NCI-H526 (cell line): ENCODE measurements around the gene CAMSAP3.

ENCODE experiments used
- DNase-seq, 2 experiments: peaks; one replicate each; lab custom pipeline; 2025; lab: John Stamatoyannopoulos, UW

Gene CAMSAP3, protein sequence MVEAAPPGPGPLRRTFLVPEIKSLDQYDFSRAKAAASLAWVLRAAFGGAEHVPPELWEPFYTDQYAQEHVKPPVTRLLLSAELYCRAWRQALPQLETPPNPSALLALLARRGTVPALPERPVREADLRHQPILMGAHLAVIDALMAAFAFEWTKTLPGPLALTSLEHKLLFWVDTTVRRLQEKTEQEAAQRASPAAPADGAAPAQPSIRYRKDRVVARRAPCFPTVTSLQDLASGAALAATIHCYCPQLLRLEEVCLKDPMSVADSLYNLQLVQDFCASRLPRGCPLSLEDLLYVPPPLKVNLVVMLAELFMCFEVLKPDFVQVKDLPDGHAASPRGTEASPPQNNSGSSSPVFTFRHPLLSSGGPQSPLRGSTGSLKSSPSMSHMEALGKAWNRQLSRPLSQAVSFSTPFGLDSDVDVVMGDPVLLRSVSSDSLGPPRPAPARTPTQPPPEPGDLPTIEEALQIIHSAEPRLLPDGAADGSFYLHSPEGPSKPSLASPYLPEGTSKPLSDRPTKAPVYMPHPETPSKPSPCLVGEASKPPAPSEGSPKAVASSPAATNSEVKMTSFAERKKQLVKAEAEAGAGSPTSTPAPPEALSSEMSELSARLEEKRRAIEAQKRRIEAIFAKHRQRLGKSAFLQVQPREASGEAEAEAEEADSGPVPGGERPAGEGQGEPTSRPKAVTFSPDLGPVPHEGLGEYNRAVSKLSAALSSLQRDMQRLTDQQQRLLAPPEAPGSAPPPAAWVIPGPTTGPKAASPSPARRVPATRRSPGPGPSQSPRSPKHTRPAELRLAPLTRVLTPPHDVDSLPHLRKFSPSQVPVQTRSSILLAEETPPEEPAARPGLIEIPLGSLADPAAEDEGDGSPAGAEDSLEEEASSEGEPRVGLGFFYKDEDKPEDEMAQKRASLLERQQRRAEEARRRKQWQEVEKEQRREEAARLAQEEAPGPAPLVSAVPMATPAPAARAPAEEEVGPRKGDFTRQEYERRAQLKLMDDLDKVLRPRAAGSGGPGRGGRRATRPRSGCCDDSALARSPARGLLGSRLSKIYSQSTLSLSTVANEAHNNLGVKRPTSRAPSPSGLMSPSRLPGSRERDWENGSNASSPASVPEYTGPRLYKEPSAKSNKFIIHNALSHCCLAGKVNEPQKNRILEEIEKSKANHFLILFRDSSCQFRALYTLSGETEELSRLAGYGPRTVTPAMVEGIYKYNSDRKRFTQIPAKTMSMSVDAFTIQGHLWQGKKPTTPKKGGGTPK

DNA sequence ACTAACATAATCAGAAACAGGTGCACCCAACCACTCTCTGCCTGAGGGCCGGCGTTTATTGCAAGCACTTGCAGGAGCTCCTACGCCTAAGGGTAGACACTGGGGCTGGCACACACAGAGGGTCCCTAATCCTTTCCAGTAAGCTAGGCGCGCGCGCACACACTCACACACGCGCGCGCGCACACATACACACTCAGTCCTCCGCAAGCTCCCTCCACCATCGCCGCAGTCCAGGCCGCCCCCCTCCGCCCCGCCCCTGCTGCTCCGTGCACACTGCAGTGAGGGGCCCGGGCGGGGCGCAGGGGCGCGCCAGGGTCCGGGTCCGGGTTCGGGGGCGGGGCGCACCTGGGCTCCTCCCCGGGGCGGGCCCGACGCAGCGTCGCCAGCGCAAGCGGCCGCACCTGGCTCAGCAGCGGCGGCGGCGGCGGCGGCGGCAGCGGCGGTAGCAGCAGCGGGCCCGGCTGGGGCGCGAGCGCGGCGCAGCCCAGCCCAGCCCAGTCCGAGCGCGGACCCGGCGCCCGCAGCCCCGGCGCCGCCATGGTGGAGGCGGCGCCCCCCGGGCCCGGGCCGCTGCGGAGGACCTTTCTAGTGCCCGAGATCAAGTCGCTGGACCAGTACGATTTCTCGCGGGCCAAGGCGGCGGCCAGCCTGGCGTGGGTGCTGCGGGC, at the start of gene CAMSAP3:
Gene CAMSAP3, plus strand, starts transcription at position 398 of the 668 bp plus-strand sequence. Its CDS starts 140 bp downstream, at position 538.
- peak; percentile 62 to 84 for DNase-seq

DNA sequence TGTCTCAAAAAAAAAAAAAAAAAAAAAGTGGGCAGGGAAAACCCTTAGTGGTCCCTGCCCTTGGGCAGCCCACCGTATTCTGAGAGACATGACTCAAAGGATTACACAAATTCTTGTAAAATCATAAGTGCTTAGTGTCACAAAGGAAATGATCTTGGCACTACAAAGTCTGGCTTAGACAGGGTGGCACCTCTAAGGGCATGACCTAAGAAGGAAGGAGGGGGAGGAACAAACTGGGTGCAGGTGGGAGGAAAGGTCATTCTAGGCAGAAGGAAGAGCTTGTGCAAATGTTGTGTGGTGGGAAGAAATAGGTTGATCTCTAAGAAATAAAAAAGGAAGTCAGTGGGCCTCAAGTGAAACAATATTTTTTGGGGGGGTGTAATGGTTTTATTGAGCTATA, 49.8 kb upstream of the CAMSAP3 start:
- DNase-seq = no peak

DNA sequence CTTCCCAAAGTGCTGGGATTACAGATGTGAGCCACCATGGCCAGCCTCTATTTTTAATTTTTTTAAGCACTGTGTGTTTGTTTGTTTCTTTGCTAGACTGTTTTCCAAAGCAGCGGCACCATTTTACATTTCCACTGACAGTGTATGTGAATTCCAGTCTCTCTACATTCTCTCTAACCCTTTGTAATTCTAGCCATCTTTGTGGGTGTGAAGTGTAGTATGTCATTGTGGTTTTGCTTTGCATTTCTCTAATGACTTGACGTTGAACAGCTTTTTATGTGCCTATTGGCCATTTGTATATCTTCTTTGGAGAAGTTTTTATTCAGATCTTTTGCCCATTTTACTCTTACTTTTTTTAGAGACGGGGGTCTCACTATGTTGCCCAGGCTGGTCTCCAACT, 48.5 kb upstream of the CAMSAP3 start:
- no peak for DNase-seq

DNA sequence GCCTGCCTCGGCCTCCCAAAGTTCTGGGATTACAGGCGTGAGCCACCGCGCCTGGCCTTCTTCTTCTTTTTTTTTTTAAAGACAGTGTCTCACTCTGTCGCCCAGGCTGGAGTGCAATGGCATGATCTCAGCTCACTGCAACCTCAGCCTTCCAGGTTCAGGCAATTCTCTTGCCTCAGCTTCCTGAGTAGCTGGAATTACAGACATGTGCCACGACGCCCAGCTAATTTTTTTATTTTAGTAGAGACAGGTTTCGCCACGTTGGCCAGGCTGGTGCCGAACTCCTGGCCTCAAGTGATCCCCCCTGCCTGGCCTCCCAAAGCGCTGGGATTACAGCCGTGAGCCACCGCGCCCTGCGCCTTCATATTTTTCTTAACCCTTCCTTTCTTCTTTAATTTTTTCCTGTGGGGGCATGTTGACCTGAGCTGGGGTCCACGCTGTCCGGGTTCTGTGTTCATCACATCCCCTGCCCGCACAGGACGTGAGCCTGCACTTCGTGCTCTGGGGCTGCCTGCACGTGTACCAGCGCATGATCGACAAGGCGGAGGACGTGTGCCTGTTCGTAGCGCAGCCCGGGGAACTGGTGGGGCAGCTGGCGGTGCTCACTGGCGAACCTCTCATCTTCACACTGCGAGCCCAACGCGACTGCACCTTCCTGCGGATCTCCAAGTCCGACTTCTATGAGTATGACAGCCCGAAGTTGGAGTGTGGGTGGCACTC, 46.1 kb upstream of the CAMSAP3 start:
- no peak for DNase-seq

DNA sequence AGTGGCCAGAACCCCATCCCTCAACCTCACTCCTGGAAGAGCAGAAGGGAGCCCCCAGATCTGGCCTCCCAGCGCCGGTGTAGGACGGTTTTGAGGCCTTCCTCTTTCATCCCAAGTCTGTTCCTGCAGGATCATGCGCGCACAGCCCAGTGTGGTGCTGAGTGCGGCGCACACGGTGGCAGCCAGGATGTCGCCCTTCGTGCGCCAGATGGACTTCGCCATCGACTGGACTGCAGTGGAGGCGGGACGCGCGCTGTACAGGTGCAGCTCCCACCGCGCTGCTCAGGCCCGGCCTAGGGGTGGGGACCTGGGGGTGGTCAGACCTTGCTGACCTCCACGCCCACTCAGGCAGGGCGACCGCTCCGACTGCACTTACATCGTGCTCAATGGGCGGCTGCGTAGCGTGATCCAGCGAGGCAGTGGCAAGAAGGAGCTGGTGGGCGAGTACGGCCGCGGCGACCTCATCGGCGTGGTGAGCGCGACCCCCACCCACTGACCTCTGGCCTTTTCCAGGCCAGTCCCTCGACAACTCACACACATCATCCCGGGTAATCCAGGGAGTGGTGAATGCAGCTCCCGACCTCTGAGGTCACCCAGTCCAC, 45.4 kb upstream of the CAMSAP3 start:
- no peak for DNase-seq

DNA sequence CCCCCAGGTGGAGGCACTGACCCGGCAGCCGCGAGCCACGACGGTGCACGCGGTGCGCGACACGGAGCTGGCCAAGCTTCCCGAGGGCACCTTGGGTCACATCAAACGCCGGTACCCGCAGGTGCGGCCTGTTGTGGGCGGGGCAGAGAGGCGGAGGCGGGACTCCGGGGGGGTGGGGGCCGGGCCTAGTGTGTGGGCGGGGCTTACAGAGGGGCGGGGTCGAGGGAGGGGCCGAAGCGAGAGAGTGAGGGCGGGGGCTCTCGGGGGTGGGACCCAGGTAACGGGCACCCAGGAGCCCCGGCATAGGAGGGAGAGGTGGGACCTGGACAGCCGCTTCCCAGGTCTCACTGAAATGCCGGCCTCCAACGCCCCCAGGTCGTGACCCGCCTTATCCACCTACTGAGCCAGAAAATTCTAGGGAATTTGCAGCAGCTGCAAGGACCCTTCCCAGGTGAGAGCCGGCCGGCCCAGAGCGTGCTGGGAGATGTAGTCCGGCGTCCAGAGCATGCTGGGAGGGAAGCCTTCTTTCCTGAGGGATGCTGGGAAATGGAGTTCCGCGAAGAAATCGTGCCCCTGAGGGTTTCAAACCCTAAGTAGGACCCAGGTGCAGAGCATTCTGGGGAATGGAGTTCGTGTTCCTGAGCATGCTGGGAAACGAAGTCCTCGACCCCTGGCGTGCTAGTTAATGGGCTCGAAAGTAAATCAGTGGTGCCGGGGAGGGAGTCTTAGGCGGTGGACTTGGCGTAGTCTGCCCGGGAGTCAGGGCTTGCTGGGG, 44.5 kb upstream of the CAMSAP3 start:
- DNase-seq = peak; percentile 54 to 68

DNA sequence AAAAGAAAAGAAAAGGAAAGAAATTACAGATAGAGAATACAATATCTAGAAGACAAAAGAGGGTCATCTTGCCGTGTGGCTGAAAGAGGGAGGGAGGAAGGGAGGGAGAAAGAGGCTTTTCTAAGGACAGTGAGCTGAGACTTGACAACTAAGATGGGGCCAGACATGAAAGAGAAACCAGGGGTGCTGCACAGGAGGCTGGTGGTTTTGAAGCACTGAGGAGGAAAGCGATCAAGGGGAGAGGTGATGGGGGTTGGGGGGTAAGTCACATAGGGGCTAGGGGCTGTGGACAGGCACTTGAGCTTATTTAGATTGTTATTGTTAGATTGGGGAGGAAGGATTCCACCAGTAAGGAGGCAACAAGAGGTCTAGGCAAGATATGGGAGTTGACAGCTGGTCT, 42.9 kb upstream of the CAMSAP3 start:
- no peak for DNase-seq

DNA sequence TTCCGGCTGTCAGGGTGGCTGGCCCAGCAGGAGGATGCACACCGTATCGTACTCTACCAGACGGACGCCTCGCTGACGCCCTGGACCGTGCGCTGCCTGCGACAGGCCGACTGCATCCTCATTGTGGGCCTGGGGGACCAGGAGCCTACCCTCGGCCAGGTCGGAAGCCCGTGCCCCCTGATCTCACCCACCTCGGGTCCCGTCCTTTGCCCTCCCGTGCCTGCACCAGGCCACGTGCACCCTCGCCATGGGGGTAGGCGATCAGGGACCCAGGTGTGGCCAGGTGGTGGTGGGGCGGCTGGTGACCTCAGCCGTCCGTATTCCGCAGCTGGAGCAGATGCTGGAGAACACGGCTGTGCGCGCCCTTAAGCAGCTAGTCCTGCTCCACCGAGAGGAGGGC, 41.1 kb upstream of the CAMSAP3 start:
- no peak for DNase-seq

DNA sequence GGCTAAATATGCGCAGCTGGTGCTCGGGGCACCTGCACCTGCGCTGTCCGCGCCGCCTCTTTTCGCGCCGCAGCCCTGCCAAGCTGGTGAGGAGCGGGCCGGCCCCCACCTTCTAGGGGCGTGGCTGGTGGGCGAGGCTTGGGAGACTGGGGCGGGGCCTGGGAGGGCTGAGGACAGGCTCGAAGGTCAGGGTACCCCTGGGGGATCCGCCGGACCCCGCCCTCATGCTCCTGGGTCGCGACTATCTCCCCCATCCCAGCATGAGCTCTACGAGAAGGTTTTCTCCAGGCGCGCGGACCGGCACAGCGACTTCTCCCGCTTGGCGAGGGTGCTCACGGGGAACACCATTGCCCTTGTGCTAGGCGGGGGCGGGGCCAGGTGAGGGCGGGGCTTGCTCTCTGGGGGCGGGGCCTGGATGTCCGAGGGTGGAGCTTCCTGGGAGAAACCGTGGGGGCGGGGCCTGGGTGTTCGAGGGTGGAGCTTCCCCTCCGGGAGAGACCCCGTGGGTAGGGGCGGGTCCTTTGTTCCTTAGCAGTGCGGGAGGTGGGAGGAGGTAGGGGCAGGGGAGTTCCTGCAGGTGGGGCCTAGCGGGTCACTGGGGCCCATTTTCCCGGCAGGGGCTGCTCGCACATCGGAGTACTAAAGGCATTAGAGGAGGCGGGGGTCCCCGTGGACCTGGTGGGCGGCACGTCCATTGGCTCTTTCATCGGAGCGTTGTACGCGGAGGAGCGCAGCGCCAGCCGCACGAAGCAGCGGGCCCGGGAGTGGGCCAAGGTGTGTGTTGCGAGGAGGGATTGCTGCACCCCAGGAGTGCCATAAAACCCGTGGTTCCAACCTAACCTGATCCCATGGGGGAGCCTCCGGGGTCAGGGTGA, 40.4 kb upstream of the CAMSAP3 start:
- DNase-seq = no peak

DNA sequence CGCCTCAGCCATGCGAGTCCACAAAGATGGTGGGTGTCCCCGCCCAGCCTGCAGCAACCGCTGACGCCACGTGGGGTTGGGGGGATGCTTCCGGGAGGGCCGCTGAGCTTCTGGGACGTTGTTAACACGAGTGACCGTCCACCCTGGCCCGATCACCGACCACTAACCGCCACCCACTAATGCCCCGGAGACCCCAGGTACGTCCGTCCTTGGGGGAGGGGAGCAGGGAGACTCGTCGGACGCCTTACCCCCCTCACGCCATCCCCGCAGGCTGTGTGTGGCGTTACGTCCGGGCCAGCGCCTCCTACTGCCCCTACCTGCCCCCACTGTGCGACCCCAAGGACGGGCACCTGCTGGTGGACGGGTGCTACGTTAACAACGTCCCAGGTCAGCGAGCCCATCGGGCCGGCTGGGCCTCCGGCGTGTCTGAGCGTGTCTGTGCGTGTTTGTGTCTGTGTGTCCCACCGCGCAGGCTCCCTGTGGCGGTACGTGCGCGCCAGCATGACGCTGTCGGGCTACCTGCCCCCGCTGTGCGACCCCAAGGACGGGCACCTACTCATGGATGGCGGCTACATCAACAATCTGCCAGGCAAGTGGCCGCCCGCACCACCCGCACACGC, 38.9 kb upstream of the CAMSAP3 start:
- no peak for DNase-seq

DNA sequence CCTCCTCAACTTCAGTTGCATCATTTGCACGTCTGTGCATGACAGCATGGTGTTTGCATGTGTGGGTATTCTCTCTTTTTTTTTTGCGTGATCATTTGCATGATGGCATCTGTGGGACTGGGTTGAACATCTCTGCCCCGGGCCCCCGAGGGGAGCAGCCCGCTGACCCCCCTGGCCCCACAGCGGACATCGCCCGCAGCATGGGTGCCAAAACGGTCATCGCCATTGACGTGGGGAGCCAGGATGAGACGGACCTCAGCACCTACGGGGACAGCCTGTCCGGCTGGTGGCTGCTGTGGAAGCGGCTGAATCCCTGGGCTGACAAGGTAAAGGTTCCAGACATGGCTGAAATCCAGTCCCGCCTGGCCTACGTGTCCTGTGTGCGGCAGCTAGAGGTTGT, 37.0 kb upstream of the CAMSAP3 start:
- no peak for DNase-seq

DNA sequence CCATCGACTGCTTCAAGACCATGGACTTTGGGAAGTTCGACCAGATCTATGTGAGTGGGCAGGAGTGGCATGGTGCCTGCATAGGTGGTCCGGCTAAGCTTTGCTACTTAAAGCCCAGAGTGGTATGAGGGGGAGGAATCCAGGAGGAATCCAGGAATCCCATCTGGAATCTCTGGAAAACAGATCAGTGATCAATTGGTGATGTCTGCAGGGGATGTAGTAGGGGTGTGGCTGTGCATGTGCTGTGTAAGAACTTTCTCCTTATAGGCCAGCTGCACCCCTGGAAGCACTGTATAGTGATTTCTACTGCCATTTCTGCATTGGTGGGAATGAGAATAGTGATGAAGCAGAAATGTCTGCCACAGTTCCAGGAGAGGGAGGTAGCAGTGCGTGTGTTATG, 36.6 kb upstream of the CAMSAP3 start:
- no peak for DNase-seq

DNA sequence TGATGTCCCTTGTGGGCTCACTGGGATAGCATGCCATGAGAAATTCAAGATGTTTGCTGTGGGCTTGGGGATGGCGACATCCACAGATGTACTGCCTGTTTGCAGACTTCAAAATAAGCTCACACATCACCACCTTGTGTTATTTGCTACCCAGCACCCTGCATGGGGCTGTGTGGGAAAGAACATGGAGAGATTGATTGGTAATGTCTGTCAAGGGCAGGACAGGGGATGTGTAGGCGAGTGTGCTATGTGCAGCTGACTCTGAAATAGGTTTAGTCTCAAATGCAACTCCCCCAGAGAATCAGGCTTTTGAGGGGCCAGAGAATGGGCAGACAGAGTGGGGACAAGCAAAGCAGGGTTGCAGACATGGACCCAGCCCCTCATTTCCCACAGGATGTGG, 35.4 kb upstream of the CAMSAP3 start:
- no peak for DNase-seq

DNA sequence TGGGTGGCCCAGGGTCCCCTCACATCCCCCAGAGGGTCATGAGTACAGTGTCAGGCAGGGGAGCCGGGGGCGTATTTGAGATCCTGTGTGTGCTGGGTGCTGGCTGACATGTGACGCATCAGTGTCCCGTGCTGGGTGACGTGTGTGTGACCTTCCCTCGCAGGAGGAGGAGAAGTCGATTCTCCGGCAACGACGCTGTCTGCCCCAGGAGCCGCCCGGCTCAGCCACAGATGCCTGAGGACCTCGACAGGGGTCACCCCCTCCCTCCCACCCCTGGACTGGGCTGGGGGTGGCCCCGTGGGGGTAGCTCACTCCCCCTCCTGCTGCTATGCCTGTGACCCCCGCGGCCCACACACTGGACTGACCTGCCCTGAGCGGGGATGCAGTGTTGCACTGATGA, 34.3 kb upstream of the CAMSAP3 start:
- DNase-seq = no peak

DNA sequence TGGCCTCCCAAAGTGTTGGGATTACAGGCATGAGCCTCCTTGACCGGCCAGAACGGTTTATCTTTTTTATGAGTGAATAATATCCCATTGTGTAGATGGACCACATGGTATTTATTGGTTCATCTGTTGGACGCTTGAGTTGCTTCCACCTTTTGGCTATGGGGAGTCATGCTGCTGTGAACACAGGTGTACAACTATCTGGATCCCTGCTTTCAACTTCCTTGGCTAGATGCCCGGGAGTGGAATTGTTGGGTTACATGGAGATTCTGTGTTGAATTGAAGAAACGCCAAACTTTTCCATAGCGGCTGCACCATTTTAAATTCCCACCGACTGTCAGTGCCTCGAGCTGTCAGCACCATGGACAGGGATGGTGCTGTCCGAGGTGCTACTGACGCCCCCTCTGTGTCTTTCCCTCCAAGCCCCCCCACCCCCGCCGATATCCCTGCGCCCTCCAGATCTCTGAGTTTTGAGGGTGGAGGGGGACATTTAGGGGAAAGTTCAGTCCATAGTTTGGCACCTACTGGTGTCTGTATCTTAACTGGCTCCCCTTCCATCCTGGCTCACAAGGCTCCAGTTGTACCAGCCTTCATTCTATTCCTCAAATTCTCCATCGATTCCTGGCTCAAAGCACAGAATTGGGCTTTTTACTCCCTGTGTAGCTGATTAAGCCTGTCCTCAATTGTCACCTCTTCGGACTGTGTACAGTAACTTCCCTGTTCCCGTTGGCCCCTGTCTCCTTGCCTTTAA, 32.8 kb upstream of the CAMSAP3 start:
- DNase-seq = no peak

DNA sequence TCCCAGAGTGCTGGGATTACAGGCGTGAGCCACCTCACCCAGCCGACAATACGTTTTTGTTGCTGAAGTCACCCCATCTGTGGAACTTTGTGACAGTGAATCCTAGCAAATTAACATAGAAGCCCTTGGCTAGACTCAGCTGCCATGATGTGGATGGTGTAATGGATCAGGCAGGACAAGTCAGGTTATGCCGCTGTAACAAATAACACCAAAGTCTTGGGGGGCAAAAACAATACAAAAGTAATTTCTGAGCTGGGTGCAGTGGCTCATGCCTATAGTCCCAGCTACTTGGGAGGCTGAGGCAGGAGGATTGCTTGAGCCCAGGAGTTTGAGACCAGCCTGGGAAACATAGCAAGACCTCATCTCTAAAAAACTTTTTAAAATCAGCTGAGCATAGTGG, 30.8 kb upstream of the CAMSAP3 start:
- DNase-seq = no peak

DNA sequence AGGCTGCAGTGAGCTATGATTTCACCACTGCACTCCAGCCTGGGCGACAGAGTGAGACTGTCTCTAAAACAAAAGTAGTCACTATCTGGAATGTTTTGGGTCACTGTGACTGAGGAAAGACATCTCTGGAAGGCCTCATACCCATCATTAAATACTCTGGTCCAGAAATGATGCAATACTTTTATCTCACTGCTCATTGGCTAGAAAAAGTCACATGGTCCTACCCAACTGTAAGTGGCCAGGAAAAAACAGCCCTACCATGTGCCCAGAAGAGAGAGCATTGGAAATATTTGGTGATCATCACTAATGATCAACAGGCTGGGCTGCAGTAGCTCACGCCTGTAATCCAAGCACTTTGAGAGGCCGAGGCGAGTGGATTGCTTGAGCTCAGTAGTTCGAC, 30.3 kb upstream of the CAMSAP3 start:
- no peak for DNase-seq

DNA sequence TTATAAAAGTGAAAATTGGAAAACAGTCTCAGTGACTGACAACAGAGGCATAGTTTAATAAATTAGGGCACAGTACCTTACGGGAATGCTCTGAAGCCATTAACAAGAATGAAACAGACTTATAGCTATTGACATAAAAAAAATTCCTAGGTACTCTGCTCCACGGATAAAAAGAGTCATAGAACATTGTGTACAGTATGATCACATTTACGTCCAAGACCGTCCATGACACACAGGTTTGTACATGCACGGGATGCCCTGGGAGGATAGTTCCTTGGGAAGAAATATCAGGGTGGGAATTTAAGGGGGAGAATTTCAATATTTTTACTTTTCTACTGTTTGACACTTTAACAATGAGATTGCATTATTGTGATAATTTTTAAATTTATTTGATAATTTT, 24.9 kb upstream of the CAMSAP3 start:
- DNase-seq = no peak
